PC-9 (cell line): ENCODE measurements around the gene KRT32. TPM values are rescaled to one million over a fixed set of nuclear protein-coding genes. Genes with fewer than 3 reads are reported as not detected.

Experiments used
- Bru-seq: library from RNA; stranded (reverse); fragments of 400-500 nt; gene quantifications from one replicate; lab custom pipeline; 2021; lab: Mats Ljungman, UMichigan
- BruChase-seq, 2 experiments: library from RNA; stranded (reverse); fragments of 400-500 nt; gene quantifications; one replicate each; lab custom pipeline; 2021; lab: Mats Ljungman, UMichigan
- BruUV-seq: library from RNA; stranded (reverse); fragments of 400-500 nt; replicated peaks from 2 replicates; lab custom pipeline; 2021; lab: Mats Ljungman, UMichigan
- CTCF ChIA-PET: fragments of 300-600 bp; sonication (Branson Sonifier 250); formaldehyde crosslinking; loops from one replicate; lab custom pipeline; 2022; ENCODE audit warnings: antibody characterized with exemption; lab: Charles Lee
- POLR2A ChIA-PET: fragments of 300-600 bp; sonication (Branson Sonifier 250); formaldehyde crosslinking; loops from one replicate; lab custom pipeline; 2022; ENCODE audit warnings: antibody characterized with exemption; ENCODE audit not compliant: unreplicated experiment; lab: Charles Lee
- DNase-seq, 2 experiments: peaks; one replicate each; pipeline versions ENCODE4 v3.0.0 to v3.0.0-alpha.2; 2015 to 2022; ENCODE audit warnings: mixed read lengths in 1 of 2
- H2AFZ ChIP-seq: fragments of 200-600 bp; sonication (generic); 2 replicates; pipeline ENCODE4 v1.8.1; 2017; ENCODE audit warnings: antibody characterized with exemption
- H3F3A ChIP-seq: fragments of 200-600 bp; sonication (generic); 2 replicates; pipeline ENCODE4 v1.8.1; 2017; ENCODE audit warnings: antibody characterized with exemption, mild to moderate bottlenecking, low read depth; ENCODE audit not compliant: insufficient read depth
- H3K27ac ChIP-seq: fragments of 200-600 bp; sonication (generic); 2 replicates; pipeline ENCODE4 v1.6.1; 2016; ENCODE audit warnings: mixed run types
- H3K27me3 ChIP-seq: fragments of 200-600 bp; sonication (generic); 2 replicates; pipeline ENCODE4 v1.6.1; 2016; ENCODE audit warnings: low read depth, mixed run types; ENCODE audit not compliant: insufficient read depth
- H3K36me3 ChIP-seq: fragments of 200-600 bp; sonication (generic); 2 replicates; pipeline ENCODE4 v1.6.1; 2016; ENCODE audit warnings: low read depth, mixed run types
- H3K4me1 ChIP-seq: fragments of 200-600 bp; sonication (generic); replicated peaks from 2 replicates; pipeline ENCODE4 v1.6.1; 2016; ENCODE audit warnings: mixed run types; ENCODE audit not compliant: insufficient read depth
- H3K4me2 ChIP-seq: fragments of 200-600 bp; sonication (generic); 2 replicates; pipeline ENCODE4 v1.6.1; 2017; ENCODE audit warnings: mixed run types
- H3K4me3 ChIP-seq: fragments of 200-600 bp; sonication (generic); 2 replicates; pipeline ENCODE4 v1.6.1; 2016; ENCODE audit warnings: mixed run types
- H3K79me2 ChIP-seq: fragments of 200-600 bp; sonication (generic); 2 replicates; pipeline ENCODE4 v1.6.1; 2017; ENCODE audit warnings: low read depth, mixed run types
- H3K9me2 ChIP-seq: fragments of 200-600 bp; sonication (generic); 2 replicates; pipeline ENCODE4 v1.8.1; 2017; ENCODE audit warnings: mild to moderate bottlenecking; ENCODE audit not compliant: insufficient read depth
- H3K9me3 ChIP-seq: fragments of 200-600 bp; sonication (generic); 2 replicates; pipeline ENCODE4 v1.8.1; 2016; ENCODE audit warnings: low read depth; ENCODE audit not compliant: insufficient read depth
- H4K20me1 ChIP-seq: fragments of 200-600 bp; sonication (generic); 2 replicates; pipeline ENCODE4 v1.8.1; 2017; ENCODE audit not compliant: insufficient read depth
- EZH2 ChIP-seq: fragments of 200-600 bp; sonication (generic); IDR thresholded peaks from 2 replicates; pipeline ENCODE4 v1.8.0; 2017; ENCODE audit warnings: antibody characterized with exemption, low read depth
- intact Hi-C: fragments of 100-400 bp; cut with micrococcal nuclease; formaldehyde crosslinking; loops from one replicate; pipeline ENCODE4 v1.10.0; 2022; ENCODE audit not compliant: unreplicated experiment
- long read RNA-seq: library from polyadenylated mRNA; stranded (forward); transcript quantifications from one replicate; pipeline ENCODE4 v2.0.0, GENCODE V29; 2022
- total RNA-seq: library from RNA; stranded (reverse); gene quantifications from 2 replicates; pipeline ENCODE4 v1.2.3, GENCODE V29; 2021
- TF ChIP-seq, protein P1 (sequence below): fragments of 200-600 bp; sonication (generic); conservative IDR thresholded peaks from 2 replicates; pipeline ENCODE4 v1.6.1; 2017; ENCODE audit warnings: mixed run types, antibody characterized with exemption, mild to moderate bottlenecking, moderate library complexity

KRT32 gene
- total RNA-seq (not detected in 2 replicates), Bru-seq, nascent RNA (percentile 8 among the genes with signal in this experiment), BruChase-seq, experiment 1, labeled RNA remaining after a 2-hour chase (not detected), BruChase-seq, experiment 2, labeled RNA remaining after a 6-hour chase (not detected)
- long read RNA-seq, partial matches to known transcripts = 0 of 1 reads
- long read RNA-seq, other reads (novel, unspliced or antisense) = 1 of 1 reads

DNA sequence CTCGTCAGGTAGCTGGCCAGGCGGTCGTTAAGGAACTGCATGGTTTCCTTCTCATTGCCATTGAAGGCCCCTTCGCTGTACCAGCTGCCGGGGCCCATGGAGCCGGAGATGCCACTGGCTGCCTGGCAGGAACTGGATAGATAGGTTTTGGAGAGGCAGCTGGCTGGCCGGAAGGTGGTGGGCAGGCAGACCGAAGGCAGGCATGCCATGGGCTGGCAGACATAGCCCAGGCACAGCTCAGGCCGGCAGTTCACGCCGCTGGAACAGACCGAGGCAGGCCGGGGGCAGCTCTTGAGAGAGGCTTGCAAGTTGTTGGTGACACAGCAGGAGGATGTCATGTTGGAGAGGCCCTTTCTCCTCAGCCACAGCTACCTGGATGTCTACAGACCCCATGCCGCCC is at the start of gene KRT32:
Gene KRT32 (minus strand): TSS at position 399 of the 400 bp plus-strand sequence. CDS start 61 bp downstream, at position 338.
- TF ChIP-seq, protein P1, sequence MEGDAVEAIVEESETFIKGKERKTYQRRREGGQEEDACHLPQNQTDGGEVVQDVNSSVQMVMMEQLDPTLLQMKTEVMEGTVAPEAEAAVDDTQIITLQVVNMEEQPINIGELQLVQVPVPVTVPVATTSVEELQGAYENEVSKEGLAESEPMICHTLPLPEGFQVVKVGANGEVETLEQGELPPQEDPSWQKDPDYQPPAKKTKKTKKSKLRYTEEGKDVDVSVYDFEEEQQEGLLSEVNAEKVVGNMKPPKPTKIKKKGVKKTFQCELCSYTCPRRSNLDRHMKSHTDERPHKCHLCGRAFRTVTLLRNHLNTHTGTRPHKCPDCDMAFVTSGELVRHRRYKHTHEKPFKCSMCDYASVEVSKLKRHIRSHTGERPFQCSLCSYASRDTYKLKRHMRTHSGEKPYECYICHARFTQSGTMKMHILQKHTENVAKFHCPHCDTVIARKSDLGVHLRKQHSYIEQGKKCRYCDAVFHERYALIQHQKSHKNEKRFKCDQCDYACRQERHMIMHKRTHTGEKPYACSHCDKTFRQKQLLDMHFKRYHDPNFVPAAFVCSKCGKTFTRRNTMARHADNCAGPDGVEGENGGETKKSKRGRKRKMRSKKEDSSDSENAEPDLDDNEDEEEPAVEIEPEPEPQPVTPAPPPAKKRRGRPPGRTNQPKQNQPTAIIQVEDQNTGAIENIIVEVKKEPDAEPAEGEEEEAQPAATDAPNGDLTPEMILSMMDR = no peak
- TF ChIP-seq EZH2 = no peak
- DNase-seq = no peak
- Histone ChIP-seq H3F3A (peaks cover 10% of the 10 kb centered on the region; the same call in 1 of the 2 replicates), H3K4me1 (peaks cover 20% of the 10 kb centered on the region), H3K9me3 (no peaks in the 10 kb centered on the region; the same call in 1 of the 2 replicates), H3K9me2 (no peaks in the 10 kb centered on the region), H4K20me1 (no peaks in the 10 kb centered on the region), H3K36me3 (no peaks in the 10 kb centered on the region), H3K4me2 (no peak within 1 kb of the TSS), H3K27me3 (no peaks in the 10 kb centered on the region), H3K79me2 (no peaks in the 10 kb centered on the region), H3K27ac (no peak within 1 kb of the TSS), H2AFZ (no peak within 1 kb of the TSS), H3K4me3 (no peak within 1 kb of the TSS)
- intact Hi-C loops = no loop called here
- BruUV-seq = no TSS peak
- ChIA-PET CTCF (no interaction called here), POLR2A (no interaction called here)

DNA sequence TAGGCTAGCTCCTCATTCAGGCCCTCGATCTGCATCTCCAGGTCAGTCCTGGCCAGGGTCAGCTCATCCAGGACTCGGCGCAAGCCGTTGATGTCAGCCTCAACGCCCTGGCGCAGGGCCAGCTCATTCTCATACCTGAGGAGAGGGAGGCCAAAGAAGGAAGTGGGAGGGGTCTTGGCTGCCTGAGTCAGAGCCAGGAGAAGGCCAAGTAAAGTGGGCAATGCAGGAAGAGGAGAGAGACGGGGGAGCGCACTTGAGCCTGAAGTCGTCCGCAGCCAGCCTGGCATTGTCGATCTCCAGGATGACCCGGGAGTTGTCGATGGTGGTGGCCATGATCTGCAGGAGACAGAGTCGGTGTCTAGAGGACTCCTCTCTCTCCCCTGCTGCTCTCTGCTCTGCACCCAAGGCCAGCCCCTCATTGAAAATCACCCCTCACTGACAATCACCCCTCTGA is 49.7 kb upstream of the KRT32 start:
- peak in 1 of 2 experiments; percentile 32 for DNase-seq
- Histone ChIP-seq H3K27me3 (no peaks in the 10 kb centered on the region), H3K9me2 (no peaks in the 10 kb centered on the region), H3K4me1 (peaks cover 50% of the 10 kb centered on the region), H3K36me3 (no peaks in the 10 kb centered on the region; the same call in 1 of the 2 replicates), H3K4me3 (no peak overlapping the region), H3K27ac (no peak overlapping the region), H3F3A (peaks cover 47% of the 10 kb centered on the region), H2AFZ (no peak overlapping the region), H3K9me3 (no peaks in the 10 kb centered on the region), H4K20me1 (no peaks in the 10 kb centered on the region), H3K79me2 (peaks cover 18% of the 10 kb centered on the region; the same call in 1 of the 2 replicates), H3K4me2 (peak overlapping the region; percentile 69)
- ChIA-PET POLR2A (interaction anchor here (0.5 kb wide), 1 partner anchor 738 kb away, joined by 10 read pairs; no protein-coding TSS in a partner anchor), CTCF (no interaction called here)
- intact Hi-C loops = no loop called here
- no TSS peak for BruUV-seq
- TF ChIP-seq, protein P1 = no peak
- TF ChIP-seq EZH2 = no peak

DNA sequence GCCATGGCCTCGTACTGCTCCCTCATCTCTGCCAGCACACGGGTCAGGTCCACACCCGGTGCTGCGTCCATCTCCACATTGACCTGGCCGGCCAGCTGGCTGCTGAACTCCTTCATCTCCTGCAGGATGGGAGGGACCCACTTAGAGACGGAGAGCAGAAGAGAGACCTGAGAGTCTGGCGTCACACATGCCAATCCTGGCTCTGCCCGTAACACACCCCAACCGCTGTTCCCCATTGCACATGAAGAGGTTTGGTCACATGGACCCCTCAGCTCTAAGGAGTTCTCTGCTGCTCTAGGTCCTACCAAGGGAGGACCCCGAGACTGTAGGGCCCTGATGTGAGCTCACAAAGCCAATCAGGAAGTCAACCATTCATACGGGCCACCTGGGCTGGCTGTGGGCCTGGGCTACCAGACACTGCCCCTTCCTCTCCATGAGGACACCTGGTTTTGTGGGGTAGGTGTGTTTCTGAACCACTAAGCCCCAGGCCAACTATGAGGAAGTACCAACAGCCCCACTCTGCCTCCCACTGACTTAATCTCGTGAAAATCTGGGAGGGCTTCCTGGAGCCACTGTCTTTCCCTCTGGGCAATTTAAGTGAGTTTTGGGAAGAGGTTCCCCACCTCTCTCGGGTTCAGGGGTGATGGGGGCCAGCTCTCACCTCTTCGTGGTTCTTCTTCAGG is 49.1 kb upstream of the KRT32 start:
- Histone ChIP-seq H3K27me3 (no peaks in the 10 kb centered on the region), H3K4me1 (peaks cover 50% of the 10 kb centered on the region), H3K4me2 (peak overlapping the region; percentile 69), H3K9me2 (no peaks in the 10 kb centered on the region), H3F3A (peaks cover 49% of the 10 kb centered on the region), H3K27ac (no peak overlapping the region), H4K20me1 (no peaks in the 10 kb centered on the region), H3K4me3 (no peak overlapping the region), H3K9me3 (no peaks in the 10 kb centered on the region), H3K36me3 (no peaks in the 10 kb centered on the region; the same call in 1 of the 2 replicates), H3K79me2 (peaks cover 18% of the 10 kb centered on the region; the same call in 1 of the 2 replicates), H2AFZ (no peak overlapping the region)
- intact Hi-C loops = no loop called here
- no TSS peak for BruUV-seq
- ChIA-PET POLR2A (interaction anchor here (0.5 to 0.7 kb wide), 2 partner anchors 9 to 738 kb away, joined by 4 to 10 read pairs; no protein-coding TSS in a partner anchor), CTCF (no interaction called here)
- no peak for TF ChIP-seq EZH2
- TF ChIP-seq, protein P1 = no peak
- no peak for DNase-seq
